Testis (tissue), 3 donors: ENCODE data around the gene CAPZA2. TPM values are rescaled to one million over a fixed set of nuclear protein-coding genes. Genes with fewer than 3 reads are reported as not detected.

Experiments
- DNase-seq: peaks from one replicate; pipeline ENCODE4 v3.0.0-alpha.2; 2019
- H3K27ac ChIP-seq, 2 donors: fragments of 200-600 bp; sonication (generic); one replicate each; pipeline ENCODE4 v1.5.1; 2019
- H3K27me3 ChIP-seq: fragments of 200-600 bp; sonication (generic); one replicate; pipeline ENCODE4 v1.5.1; 2019
- H3K36me3 ChIP-seq: fragments of 200-600 bp; sonication (generic); one replicate; pipeline ENCODE4 v1.5.1; 2017; ENCODE audit warnings: low read depth; ENCODE audit errors: missing control alignments
- H3K4me1 ChIP-seq: fragments of 200-600 bp; sonication (generic); one replicate; pipeline ENCODE4 v1.5.1; 2019
- H3K4me3 ChIP-seq, 2 donors: fragments of 200-600 bp; sonication (generic); one replicate each; pipeline ENCODE4 v1.5.1; 2017 to 2019
- H3K9me3 ChIP-seq: fragments of 200-600 bp; sonication (generic); one replicate; pipeline ENCODE4 v1.5.1; 2017
- POLR2A ChIP-seq: fragments of 450-650 bp; IDR thresholded peaks from one replicate; pipeline ENCODE4 v1.6.1; 2017; ENCODE audit warnings: antibody characterized with exemption, mild to moderate bottlenecking, moderate library complexity
- WGBS, 2 donors: methylation state at CpG; one replicate each; pipeline ENCODE4 v1.1.5; 2018; 5-methylcytosine and 5-hydroxymethylcytosine counted together
- intact Hi-C: fragments of 100-400 bp; cut with DNase I; formaldehyde crosslinking; loops from one replicate; pipeline ENCODE4 v1.15.1; 2023; ENCODE audit warnings: low total_unique reads
- polyA plus RNA-seq: library from polyadenylated mRNA; stranded (reverse); fragments of 350-450 nt; fragmentation: Illumina TruSeq; extraction: RNeasy Lipid Tissue Mini Kit (QIAGEN cat#74804); gene quantifications from one replicate; pipeline ENCODE4 v1.2.3, GENCODE V29; 2014; ENCODE audit warnings: low read depth, low replicate concordance; ENCODE audit not compliant: insufficient read depth
- total RNA-seq, 2 donors: library from RNA; depleted of rRNA; stranded (reverse); fragments of >200 nt; gene quantifications; one replicate each; pipeline ENCODE4 v1.2.3, GENCODE V29; 2016
- TF ChIP-seq, protein P1 (sequence below), 3 experiments: fragments of 450-650 bp in 2 of 3; fragments of 200-600 bp in 1 of 3; sonication (generic) in 1 of 3; IDR thresholded peaks; one replicate each; pipeline ENCODE4 v1.5.1; 2016 to 2019; ENCODE audit warnings: antibody characterized with exemption in 3 of 3, mild to moderate bottlenecking in 2 of 3, moderate library complexity in 1 of 3

The CAPZA2 gene
- total and polyA plus RNA-seq, 3 donors from 2014 or later = 57.9 to 69.4 (median 69.4) TPM

DNA sequence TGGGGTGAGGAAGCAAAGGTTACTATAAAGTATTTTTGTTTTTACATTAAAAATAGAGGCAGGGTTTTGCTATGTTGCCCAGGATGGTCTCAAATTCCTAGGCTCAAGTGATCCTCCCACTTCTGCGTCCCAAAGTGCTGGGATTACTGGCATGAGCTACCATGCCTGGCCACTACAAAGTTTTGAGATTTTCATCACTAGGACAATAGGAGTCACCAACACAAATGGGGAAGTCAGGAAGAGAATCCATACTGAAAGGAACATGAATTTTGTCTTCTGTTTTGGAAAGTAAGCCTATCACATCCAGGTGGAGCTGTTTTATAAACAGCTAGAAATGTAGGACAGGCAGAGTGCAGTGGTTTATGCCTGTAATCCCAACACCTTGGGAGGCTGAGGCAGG is 20.0 kb upstream of the CAPZA2 start:
- no peak for DNase-seq
- Histone ChIP-seq H3K4me1 (no peaks in the 10 kb centered on the region), H3K9me3 (no peaks in the 10 kb centered on the region), H3K27ac (no peak overlapping the region), H3K4me3 (no peak overlapping the region), H3K36me3 (no peaks in the 10 kb centered on the region), H3K27me3 (no peaks in the 10 kb centered on the region)
- TF ChIP-seq POLR2A = no peak
- TF ChIP-seq, protein P1, sequence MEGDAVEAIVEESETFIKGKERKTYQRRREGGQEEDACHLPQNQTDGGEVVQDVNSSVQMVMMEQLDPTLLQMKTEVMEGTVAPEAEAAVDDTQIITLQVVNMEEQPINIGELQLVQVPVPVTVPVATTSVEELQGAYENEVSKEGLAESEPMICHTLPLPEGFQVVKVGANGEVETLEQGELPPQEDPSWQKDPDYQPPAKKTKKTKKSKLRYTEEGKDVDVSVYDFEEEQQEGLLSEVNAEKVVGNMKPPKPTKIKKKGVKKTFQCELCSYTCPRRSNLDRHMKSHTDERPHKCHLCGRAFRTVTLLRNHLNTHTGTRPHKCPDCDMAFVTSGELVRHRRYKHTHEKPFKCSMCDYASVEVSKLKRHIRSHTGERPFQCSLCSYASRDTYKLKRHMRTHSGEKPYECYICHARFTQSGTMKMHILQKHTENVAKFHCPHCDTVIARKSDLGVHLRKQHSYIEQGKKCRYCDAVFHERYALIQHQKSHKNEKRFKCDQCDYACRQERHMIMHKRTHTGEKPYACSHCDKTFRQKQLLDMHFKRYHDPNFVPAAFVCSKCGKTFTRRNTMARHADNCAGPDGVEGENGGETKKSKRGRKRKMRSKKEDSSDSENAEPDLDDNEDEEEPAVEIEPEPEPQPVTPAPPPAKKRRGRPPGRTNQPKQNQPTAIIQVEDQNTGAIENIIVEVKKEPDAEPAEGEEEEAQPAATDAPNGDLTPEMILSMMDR (IDR thresholded peaks at IDR 0.05) = no peak
- 69 to 93% methylated on average over 1 of the region's 1 CpG for WGBS, 2 donors
- intact Hi-C loops = no loop called here

DNA sequence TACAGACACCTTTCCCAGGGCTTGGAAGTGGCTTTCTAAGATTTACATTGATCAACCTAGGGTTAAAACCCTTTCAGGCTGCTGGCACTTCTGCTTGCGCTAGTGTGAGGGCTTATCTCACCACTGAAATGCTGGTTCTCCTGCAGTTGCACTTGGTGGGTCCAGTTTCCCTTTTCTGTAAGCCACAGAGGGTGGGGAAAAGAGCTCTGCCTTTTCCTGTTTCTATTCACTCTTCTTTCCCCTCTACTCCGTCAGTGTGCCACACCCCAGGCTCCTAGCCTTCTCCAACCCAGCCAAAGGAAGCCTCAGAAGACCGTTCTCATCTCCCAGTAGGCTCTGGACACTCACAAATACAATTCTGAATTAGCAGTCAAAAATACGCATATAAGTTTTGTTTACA is 19.0 kb upstream of the CAPZA2 start:
- no peaks in the 10 kb centered on the region for H3K4me1 ChIP-seq
- H3K27me3 ChIP-seq = no peaks in the 10 kb centered on the region
- H3K27ac ChIP-seq = no peak overlapping the region
- no peaks in the 10 kb centered on the region for H3K9me3 ChIP-seq
- no peak overlapping the region for H3K4me3 ChIP-seq
- TF ChIP-seq, protein P1 (IDR thresholded peaks at IDR 0.05) = no peak
- TF ChIP-seq POLR2A = no peak
- DNase-seq = no peak
- WGBS, 2 donors = 78 to 81% methylated on average over 4 of the region's 4 CpGs
- intact Hi-C loops = no loop called here
- no peaks in the 10 kb centered on the region for H3K36me3 ChIP-seq

DNA sequence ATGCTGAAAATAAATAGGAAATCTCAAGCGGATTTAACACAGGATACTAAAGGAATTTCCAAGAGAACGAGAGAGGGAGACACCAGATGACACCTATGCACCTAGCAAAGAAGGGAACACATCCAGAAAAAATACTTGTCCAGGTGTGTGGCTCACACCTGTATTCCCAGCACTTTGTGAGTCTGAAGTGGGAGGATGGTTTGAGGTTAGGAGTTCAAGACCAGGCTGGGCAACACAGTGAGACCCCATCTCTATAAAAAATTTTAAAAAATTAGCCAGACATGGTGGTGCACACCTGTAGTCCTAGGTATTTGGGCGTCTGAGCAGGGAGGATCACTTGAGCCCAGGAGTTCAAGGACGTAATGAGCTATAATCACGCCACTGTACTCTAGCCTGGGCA is 11.2 kb upstream of the CAPZA2 start:
- no peak overlapping the region for H3K4me3 ChIP-seq
- intact Hi-C loops = no loop called here
- no peak overlapping the region for H3K27ac ChIP-seq
- 86% methylated on average over 5 of the region's 5 CpGs for WGBS, 2 donors
- no peak for TF ChIP-seq POLR2A
- TF ChIP-seq, protein P1 (IDR thresholded peaks at IDR 0.05) = no peak
- H3K36me3 ChIP-seq = no peaks in the 10 kb centered on the region
- H3K4me1 ChIP-seq = no peaks in the 10 kb centered on the region
- DNase-seq = no peak
- no peaks in the 10 kb centered on the region for H3K9me3 ChIP-seq
- H3K27me3 ChIP-seq = no peaks in the 10 kb centered on the region

DNA sequence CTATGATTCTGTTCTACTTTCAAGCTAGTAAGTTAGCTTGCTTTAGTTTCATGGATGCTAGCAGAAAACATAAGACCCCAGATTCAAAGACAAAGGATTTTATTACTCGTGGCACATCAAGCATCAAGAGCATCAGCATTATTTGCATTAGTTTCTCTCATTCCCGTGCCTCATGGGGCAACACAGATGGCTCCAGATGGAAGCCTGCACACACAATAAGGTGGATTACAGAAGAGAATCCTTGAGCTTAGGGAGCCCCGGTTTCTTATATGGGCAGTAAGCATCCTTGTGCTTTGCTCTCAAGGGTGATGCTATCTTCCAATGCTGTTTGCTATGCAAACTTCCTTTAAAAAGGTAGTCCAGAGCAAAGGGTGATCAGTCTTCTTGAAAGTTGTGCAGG is 10.7 kb upstream of the CAPZA2 start:
- TF ChIP-seq, protein P1 (IDR thresholded peaks at IDR 0.05) = no peak
- no peak for TF ChIP-seq POLR2A
- Histone ChIP-seq H3K4me1 (no peaks in the 10 kb centered on the region), H3K4me3 (no peak overlapping the region), H3K9me3 (no peaks in the 10 kb centered on the region), H3K36me3 (no peaks in the 10 kb centered on the region), H3K27ac (no peak overlapping the region), H3K27me3 (no peaks in the 10 kb centered on the region)
- intact Hi-C loops = no loop called here
- DNase-seq = no peak
- 69 to 74% methylated on average over 3 of the region's 3 CpGs for WGBS, 2 donors

DNA sequence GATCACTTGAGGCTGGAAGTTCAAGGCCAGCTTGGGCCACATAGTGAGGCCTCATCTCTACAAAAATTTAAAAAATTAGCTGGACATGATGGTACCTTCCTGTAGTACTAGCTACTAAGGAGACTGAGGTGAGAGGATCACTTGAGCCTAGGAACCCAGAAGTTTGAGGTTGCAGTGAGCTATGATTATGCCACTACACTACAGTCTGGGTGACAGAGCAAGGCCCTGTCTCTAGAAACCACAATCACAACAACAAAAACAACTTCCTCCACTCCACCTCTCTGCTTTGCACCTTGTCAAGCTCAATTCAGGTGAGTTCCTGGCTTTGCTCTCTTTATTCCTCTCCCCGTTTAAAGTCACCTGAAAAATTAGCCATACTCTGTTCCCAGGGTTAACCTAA is 8.3 kb upstream of the CAPZA2 start:
- H3K27me3 ChIP-seq = no peaks in the 10 kb centered on the region
- TF ChIP-seq, protein P1 (IDR thresholded peaks at IDR 0.05) = no peak
- no peak for TF ChIP-seq POLR2A
- no peaks in the 10 kb centered on the region for H3K9me3 ChIP-seq
- intact Hi-C loops = no loop called here
- DNase-seq = no peak
- H3K36me3 ChIP-seq = no peaks in the 10 kb centered on the region
- H3K4me1 ChIP-seq = no peaks in the 10 kb centered on the region
- whole genome bisulfite sequencing, 2 donors = 97 to 100% methylated on average over 1 of the region's 1 CpG
- no peak overlapping the region for H3K27ac ChIP-seq
- H3K4me3 ChIP-seq = no peak overlapping the region
